HG03097 (cell line): ENCODE results near the gene TMEM235.

Source experiments
- ATAC-seq: cut with Tn5 transposase; IDR thresholded peaks from one replicate; pipeline ENCODE4 v1.9.1; 2021; ENCODE audit not compliant: unreplicated experiment, low FRiP score

TMEM235 gene

DNA sequence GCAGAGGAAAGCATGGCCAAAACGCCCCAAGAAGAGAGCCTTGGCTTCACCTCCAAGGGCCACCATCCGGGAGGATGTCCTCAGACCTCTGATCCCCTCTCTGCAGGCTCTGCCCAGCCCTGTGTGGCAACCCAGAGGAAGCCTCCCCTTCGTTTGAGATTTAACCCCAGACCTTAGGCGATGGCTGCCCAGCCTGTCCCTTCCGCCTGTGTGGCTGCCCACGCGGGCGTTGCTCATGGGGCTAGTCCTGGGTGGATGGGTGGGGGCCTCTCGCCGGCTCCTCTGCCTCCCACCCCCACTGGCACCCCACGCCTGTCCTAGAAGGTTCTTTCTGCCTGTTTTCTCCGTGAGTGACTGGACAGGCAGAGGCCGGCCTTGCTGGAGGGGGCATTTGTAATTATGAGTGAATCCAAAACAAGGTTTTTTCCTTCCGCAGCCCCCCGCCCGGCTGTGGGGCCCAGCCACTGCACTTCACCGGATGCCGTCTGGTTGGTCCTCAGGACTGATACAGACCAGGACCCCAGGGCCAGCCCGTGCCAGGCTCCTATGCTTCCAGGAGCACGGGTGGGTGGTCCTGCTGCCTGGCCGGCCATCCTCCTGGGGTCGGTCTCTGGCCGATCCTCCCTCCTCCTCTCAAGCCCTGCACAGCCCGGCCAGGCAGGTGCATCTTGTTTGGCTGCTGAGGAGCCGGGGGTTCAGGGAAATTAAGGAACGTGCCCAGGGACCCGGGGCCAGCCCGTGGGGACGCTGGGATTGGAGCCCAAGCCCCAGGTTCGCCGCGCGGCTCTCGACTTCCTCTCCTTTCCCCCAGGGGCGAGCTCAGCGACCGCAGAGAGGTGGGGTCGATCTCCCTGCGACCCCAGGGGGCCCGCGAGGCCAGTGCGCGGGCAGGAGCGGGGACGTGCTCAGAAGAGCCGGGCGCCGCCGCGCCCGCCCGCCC lies at the start of gene TMEM235:
TSS of gene TMEM235 (plus strand) at position 636 of the 940 bp plus-strand sequence. CDS start 393 bp downstream, outside the sequence.
- no peak for ATAC-seq

- no peak for ATAC-seq
Measured at GRCh38 chr17:78182504-78182903, 48.9 kb upstream of the TMEM235 start.

GRCh38 chr17:78183916-78184315 lies 47.5 kb upstream of the TMEM235 start:
- no peak for ATAC-seq

DNA sequence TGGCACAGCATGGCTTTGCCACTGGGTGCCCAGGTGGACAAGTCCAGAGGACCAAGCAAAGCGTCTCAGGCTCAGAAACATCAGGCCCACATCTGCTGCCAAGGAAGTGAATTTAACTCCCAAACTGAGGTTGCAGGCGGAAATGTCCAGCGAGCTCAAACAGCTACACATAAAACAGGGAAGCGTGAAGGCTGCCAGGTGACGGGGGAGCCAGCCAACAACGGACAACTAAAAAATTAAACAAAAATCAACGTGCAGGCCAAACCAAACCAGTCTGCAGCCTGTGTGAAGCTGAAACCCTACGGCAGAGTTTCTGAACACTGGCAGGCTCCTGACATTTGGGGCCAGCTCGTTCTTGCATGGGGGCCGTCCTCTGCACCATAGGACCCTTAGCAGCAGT lies 47.1 kb upstream of the TMEM235 start:
- no peak for ATAC-seq

DNA sequence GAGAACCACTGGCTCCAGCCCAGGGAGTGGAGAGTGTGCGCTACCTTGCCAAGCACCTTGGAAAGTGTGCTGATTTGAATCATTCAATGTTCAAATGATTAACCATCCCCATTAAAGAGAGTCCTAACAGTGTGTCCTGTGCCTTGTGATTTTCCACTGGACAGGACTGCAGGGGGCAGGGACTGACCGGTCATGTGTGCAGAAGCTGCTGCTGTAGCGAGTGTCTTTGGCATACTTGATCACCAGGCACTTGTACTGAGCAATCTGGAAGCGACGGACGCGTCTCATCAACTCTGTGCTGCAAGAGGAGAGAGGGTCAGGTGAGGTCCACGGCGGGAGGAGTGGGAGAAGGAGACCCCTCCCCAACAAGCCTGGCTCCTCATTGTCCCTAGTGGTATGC lies 46.6 kb upstream of the TMEM235 start:
- no peak for ATAC-seq

DNA sequence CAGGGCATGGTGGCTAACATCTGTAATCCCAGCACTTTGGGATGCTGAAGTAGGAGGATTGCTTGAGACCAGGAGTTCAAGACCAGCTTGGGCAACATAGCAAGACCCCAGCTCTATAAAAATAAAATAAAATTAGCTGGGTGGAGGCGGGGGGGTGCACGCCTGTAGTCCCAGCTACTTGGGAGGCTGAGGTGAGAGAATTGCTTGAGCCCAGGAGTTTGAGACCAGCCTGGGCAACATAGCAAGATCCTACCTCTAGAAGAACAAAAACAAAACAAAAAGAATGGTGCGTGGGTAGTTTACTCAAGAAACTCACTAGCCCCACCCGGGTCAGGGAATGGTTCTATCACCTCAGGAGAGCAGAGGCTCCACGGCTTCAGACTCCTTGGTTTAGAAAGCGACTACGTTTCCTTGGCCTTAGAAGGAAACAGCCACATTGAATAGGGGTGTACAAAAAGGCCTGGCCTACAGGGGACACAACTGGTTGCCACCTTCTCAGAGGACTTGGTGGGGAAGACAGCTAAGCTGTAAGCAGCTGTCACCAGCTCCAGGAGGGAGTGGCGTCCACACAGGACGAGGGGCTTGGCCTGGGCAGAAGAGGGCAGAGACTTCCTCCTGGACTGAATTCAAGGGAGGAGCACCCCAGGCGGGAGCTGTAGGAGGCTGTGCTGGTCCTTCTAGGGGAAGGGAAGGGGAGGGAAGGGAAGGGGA lies 45.3 kb upstream of the TMEM235 start:
- ATAC-seq = no peak

DNA sequence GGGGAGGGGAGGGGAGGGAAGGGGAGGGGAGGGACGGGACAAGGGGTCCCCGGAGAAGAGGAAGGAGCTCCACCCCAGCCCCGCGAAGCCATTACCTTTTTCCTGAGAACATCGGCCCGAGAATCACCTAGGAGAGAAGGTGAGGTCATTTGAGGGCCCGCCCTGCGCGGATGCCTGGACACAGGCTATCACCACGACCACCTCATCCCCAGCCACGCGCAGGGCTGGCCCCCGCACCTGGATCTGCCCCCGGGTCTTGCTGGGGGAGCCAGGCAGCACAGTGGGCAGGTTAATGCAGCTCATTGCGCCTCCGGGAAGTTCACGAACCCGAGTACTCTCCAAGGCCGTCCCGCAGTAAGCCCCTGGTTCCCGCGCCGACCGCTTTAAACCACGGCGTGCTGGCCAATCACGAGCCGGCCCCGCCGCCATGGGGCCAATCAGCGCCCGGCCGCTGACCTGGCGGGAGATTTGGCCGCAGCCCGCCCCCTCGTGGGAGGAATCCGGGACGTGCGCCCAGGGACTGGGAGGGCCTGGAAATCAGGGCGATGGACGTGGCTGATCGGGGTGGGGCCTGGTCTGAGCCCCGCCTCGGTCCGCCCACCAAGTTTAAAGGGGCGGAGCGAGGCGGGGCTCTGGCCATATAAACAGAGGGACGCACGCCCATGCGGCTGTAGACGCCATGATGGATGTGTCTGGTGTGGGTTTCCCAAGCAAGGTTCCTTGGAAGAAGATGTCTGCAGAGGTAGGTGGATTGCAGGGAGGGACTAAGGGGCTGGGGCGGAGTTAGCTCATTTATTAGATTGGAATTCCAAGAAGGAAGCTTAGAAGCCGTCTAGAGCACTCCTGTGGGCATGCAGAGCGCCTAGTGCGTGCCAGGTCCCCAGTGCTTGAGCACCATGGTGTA lies 44.5 kb upstream of the TMEM235 start, which contains the start of the genes AFMID and TK1:
TSS of gene AFMID (plus strand) at position 671 of the 904 bp plus-strand sequence. CDS start at position 680, 9 bp downstream.
TSS of gene TK1 (minus strand) at position 361 of the 904 bp plus-strand sequence. CDS start at position 303, 58 bp downstream.
- peak; percentile 93 for ATAC-seq

DNA sequence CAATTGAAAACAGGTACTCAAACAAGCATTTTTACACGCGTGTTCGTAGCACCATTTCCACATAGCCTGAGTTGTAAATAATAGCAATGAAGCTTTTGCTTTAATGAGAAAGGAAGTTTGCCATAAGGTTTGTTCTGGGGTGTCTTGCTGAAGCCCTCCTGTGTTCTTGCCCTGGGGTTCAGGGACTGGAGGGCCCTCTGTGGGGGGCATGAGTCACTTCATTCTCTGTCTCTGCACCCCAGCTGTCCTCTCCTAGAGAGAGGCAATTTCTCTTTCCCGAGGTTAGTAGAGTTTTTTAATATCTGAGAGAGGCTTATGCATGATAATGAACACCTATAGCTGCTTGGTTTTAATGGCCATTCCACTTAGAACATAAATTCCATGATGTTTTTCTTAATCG lies 34.7 kb upstream of the TMEM235 start:
- no peak for ATAC-seq

DNA sequence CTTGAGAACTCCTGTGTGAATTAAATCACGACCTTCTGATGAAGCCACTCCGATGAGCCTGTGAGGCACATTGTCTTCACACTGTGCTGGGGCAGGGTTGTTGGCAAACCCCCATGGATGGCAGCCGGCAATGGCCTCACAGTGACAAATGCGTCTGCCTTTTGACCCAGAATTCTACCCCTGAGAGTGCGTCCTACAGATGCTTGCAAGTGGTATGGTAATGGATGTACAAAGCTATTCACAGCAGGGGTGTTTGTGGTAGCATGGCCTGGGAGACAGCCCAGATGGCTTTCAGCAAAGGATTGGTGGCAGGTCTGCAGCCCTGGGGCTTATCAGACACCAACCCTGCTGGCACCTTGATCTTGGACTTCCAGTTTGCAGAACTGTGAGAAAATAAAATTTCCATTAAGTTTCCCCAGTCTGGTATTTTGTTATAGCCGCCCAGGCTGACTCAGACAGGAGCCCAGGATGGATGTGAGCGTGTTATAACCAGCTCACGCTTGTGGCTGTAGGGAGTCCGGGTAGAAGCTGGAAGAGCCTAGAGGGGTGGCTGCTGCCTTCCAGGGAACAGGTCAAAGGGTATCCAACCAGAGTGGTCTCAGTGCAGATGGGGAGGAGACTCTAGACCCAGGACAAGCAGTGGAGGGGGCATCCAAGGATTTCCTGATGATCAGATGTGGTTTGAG lies 34.1 kb upstream of the TMEM235 start:
- ATAC-seq = no peak

DNA sequence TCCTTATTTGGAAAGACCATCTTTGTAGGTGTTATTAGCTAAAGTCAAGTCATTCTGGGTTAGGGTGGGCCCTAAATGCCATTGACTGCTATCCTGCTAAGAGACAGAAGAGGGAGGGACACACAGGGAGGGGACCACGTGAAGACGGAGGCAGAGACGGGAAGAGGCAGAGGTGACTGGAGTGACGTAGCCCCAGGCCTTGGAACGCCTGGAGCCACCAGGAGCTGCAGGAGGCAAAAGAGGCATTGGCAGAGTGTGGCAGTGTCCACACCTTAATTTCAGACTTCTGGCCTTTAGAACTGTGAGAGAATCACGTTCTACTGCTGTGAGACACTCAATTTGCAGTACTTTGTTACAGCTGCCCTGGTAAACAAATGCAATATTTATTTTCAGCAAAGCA lies 31.0 kb upstream of the TMEM235 start:
- ATAC-seq = no peak

DNA sequence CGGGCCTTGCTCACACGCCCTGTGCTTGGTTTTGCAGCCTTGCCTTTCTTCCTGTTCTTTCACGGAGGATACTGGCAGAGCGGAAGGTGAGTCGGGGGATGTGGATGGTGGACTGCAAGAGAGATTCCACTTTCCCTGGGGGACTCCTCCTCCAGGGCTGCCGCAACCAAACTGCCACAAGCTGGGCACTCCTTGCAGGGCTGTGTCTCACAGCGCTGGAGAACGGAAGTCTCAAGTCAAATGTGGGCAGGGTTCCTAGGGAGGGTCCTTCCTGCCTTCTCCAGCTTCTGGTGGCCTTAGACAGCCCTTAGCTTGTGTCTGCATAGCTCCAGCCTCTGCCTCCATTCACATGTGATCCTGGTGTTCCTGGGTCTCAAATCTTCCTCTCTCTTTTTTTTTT lies 28.8 kb upstream of the TMEM235 start:
- no peak for ATAC-seq

DNA sequence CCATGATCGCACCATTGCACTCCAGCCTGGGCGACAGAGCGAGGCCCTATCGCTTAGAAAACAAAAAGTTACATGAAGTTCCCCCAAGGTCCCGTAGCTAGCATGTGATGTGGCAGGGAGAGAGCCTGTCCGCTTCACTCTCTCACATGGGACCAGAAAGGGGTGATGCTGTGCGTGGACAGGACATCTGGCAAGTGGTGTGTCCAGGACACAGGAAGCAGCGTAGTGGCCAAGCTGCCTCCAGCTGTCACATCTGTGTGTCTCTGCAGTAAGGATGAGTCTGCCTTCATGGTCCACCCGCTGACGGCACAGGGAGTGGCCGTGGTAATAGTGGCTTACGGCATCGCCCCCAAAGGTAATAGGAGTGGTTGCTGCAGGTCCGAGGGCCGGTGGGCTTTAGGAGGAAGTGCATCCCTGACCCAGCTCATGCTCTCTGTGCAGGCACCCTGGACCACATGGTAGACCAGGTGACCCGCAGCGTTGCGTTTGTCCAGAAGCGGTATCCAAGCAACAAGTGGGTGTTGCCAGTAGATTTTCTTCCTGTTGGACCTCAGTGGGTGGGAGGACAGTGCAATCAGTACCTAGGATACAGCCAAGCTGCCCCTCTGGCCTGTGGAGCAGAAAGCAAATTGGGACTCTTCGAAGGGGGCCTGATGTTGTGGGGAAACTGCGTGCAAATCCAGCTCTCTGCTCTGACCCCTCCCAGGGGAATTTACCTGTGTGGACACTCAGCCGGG lies 26.9 kb upstream of the TMEM235 start:
- ATAC-seq = no peak

GRCh38 chr17:78205124-78205775 lies 26.2 kb upstream of the TMEM235 start:
- no peak for ATAC-seq

GRCh38 chr17:78206298-78206697 lies 25.1 kb upstream of the TMEM235 start:
- no peak for ATAC-seq

- ATAC-seq = no peak
Measured at GRCh38 chr17:78208486-78208885, 22.9 kb upstream of the TMEM235 start.

DNA sequence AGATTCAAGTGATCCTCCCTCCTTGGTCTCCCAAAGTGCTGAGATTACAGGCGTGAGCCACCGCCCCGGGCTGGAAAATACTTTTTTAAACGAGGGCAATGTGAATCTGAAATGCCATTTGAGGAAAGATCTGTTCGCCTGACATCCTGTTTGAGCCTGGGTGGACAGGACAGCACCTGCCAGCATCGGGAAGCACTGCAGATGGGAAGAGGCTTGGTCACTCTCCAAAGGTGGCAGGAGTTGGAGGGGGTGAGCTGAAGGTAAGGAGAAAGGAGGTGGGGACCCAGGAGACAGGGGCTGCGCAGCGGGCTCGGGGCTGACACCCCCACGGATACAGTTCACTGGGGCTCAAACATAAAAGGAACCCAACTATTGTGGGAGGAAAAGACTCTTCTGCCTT lies 21.3 kb upstream of the TMEM235 start:
- ATAC-seq = no peak

GRCh38 chr17:78211032-78211431 lies 20.4 kb upstream of the TMEM235 start:
- no peak for ATAC-seq

DNA sequence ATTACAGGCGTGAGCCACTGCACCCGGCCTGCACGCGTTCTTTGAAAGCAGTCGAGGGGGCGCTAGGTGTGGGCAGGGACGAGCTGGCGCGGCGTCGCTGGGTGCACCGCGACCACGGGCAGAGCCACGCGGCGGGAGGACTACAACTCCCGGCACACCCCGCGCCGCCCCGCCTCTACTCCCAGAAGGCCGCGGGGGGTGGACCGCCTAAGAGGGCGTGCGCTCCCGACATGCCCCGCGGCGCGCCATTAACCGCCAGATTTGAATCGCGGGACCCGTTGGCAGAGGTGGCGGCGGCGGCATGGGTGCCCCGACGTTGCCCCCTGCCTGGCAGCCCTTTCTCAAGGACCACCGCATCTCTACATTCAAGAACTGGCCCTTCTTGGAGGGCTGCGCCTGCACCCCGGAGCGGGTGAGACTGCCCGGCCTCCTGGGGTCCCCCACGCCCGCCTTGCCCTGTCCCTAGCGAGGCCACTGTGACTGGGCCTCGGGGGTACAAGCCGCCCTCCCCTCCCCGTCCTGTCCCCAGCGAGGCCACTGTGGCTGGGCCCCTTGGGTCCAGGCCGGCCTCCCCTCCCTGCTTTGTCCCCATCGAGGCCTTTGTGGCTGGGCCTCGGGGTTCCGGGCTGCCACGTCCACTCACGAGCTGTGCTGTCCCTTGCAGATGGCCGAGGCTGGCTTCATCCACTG lies 17.3 kb upstream of the TMEM235 start, which contains the start of gene BIRC5:
TSS of gene BIRC5 (plus strand) at position 238 of the 690 bp plus-strand sequence. CDS start at position 302, 64 bp downstream.
- peak; percentile 90 for ATAC-seq
